Activated gamma-delta T cell treated with Interleukin-2 at 50 U/mL for 16 hours (primary cell): Measurements from ENCODE around the gene BCL2L1.

Source experiments
- DNase-seq: peaks from one replicate; pipeline ENCODE4 v3.0.0-alpha.2; 2020

The BCL2L1 gene

DNA sequence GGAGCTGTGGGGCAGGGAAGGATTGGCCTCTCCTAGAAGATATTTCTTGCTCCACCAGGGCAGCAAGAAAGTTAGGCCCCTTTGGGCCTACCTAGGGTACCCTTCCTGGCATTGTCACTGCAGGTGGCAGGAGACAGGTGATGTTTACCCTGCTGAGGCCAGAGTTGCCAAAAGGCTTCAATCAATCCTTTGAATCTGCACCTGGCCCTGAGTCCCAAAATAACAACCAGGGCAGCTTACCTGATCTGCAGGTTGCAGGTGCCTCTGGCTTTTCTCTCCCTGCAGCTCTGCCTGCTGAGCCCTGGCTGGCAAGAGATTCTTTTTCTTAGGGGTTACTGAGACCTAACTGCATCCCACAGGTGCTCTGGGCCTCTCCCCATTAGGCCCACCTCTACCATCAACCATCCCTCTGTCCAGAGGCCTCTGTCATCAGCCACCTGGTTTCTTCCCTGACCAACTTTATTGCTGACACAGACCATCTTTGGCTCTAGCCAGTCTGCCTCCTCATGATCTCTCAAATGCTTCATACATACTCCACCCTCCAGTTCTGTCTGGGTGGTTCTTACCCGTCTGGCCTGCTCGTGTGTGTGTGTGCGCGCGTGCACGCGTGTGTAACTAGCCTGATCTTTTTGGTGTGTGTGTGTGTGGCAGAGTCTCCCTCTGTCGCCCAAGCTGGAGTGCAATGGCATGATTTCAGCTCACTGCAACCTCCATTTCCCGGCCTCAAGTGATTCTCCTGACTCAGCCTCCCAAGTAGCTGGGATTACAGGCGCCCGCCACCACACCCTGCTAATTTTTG, 13.7 kb downstream of the BCL2L1 start:
- DNase-seq = no peak

DNA sequence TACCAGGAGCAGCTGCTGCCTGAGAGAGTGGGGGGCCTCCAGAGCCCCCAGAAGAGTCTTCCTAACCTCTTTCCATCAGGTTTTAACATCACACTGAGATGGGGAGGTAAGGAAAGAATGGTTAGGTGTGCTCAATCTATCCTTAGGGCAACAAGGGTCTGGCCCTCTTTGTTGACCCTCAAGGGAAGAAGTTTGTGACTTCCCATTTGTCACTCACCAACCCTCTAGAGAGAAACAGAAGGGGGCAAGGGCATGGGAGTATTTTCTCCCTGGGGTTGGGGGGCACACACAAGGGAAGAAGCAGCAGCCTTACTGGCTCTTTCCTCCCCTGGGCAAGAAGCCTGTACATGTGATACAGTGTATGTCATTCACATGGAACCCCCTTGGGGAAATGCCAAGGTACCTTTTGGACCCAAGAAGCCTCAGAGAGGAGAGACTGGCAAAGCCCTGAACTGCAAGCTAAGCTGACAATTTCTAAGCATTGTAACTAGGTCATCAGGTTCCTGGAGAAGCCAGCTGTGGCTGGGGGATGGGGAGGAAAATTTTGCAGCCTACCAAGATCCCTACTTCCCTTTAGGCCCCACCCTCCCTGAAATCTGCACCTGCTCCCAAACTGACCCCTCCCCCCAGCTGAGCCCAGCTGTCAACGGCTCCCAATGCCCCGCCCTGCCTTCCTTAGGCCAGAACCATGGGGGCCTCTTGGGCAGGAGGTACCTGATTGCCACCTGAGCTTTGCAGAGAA, 14.5 kb downstream of the BCL2L1 start:
- no peak for DNase-seq

DNA sequence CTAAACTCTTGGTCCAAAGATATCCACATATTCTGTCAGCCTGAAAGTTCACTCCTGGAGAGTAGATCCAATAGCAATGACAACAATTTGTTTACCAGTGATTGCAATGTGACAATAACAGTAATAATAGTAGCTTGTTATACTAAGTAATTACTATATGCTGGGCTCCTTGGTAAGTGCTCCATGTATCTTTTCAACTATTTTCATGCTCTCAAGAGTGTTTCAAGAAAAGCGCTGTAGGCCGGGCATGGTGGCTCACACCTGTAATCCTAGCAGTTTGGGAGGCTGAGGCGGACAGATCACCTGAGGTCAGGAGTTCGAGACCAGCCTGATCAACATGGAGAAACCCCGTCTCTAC, 15.4 kb downstream of the BCL2L1 start:
- DNase-seq = no peak

DNA sequence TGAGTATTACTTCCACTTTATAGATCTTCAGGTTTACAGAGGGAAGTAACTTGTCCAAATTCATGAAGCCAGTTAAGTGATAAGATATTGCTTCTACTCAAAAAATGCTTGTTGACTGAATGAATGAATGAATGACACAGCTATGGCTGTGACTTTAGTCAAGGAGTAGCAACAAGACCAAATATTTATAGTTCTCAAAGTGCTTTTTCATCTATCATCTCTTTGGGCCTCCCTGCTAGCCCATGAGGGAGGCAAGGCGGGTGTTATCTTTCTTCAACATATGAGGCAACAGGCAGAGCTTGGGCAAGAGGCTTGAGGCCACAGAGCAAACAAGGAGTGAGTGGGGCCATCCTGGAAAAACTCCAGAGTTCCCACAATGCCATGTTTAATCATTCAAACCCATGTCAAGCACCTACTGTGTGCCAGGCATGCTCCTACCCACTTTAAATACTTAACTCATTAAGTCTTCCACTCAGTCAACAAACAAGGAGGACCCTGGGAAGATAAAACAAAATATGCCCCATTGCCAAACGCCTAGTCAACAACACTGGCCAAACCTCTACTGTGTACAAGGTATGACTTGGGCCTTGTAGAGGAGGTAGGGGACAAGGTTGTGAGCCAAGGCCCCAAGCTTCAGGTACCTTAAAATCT, 15.9 kb downstream of the BCL2L1 start:
- DNase-seq = no peak

DNA sequence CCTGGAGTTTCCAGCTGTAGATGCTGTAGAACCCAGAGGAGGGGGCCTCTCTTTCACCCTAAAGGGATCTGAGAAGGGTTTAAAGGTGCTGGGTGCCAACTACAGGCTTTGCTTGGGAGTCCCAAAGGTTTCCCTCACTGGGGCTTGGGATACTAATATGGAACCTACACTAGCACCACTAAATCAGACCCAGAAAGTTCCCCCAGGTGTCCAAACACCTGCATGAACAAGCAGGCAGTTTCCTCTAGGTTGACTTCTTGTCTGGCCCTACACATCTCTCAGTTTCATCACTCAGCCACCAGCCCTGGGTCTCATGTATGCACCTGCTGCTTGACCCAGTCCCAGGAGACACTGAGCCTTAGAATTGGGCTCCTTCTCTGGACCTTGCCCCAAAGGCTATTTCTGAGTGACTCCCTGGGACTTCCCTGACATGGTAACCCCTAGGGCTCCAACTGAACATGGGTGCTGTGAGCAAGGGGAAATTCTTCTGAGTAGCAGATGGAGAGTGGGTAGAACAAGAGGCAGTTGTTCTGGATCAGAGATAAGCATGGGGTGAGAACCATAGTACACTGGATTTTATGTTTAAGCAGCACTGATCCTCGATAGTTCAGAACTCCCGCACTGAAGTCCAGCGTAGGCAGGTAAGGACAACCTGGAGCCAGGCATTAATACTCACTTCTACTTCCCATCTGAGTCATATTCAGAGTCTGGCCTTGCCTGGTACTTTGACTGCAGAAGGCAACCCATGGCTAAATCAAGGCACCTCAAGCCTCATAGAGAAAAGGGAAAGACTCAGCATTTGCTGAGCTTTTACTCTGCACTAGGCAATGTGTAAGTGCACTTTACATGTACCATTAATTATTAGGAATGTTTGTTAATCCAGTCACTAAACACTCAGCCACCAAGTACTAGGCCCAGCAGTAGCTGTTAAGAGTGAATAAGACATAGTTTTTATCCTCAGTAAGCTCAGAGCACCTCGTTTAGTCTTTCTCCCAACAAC, 16.8 kb downstream of the BCL2L1 start:
- DNase-seq = no peak

DNA sequence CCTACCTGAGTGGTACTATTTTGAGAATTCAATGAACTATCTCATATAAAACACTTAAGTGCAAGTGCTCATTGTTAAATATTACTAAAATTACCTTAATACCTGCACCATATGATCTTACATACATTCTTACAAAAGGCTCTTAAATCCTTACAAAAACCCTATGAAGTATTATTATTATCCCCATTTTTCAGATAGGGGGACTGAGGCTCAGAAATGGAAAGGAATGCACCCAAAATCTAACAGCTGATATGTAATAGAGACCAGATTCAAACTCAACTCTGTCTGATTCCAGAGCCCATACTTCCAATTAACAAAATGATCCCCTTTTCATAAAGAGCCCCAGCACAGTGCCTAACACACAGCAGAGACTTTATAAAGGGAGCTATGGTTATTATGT, 17.5 kb downstream of the BCL2L1 start:
- no peak for DNase-seq

DNA sequence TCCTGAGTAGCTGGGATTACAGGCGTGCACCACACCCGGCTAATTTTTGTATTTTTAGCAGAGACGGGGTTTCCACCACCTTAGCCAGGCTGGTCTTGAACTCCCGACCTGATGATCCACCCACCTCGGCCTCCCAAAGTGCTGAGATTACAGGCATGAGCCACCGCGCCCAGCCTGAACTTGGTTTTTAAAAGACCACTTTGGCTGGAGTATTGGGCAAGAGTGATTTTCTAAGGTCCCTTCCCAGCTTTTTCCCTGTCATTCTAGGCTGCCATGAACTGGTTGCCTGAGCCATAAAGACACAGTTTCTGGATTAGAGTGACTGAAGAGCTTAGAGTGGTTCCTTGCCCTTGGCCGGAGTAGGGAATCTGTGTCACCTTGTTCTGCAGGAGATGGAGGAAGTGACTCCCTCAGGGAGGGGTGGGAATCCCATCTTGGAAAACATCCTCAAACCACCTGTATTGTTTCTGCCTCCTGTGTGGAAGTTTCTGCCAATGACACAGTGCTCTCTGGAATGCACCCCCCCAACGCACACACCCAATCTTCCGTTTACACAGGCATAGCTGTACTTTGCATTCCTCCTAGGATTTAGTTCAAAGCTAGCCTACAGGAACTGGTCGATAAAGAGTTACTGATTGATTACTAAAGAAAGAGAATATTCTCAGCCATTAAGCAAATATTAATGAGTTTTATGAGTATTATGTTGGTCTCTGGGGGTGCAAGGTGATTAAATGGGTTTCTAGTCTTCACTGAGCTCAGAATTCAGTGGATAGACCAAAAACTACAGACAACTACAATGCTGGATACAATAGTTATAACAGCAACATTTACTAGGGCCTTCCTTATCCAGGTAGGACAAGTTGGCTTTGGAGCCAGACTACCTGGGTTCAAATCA, 18.2 kb downstream of the BCL2L1 start:
- no peak for DNase-seq

DNA sequence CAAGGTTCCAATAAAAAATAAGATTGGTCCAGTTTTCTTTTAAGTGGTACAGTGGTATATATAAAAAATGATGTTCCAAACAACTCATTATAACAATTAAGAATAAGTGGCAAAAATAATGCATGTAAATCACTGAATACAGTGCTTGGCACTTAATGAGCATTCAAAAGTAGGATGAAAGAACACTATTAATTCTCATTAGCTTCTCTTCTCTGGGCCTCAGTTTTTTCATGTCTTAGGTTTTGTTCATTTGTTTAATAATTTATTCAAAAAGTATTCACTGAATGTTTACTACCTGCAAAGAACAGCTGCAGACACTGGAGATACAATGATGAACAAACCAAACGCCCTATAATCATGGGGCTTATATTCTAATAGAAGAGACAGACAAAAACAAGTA, 21.1 kb downstream of the BCL2L1 start:
- no peak for DNase-seq

DNA sequence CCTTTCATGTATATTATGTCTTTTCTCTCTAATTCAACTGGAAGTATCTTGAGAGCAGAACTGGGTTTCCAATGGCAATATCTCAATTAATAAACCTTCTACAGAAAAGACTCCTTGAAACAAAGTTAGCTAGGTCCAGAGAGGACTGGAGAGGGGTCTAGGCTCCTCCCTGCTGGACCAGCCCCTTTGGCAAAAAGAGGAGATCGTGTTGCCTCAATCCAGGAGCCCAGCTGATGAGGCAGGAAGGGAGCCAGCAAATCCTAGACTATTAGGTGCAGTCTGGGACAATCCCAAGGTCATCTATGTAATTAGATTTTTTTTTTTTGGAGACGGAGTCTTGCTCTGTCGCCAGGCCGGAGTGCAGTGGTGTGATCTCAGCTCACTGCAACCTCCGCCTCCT, 21.9 kb downstream of the BCL2L1 start:
- DNase-seq = no peak

DNA sequence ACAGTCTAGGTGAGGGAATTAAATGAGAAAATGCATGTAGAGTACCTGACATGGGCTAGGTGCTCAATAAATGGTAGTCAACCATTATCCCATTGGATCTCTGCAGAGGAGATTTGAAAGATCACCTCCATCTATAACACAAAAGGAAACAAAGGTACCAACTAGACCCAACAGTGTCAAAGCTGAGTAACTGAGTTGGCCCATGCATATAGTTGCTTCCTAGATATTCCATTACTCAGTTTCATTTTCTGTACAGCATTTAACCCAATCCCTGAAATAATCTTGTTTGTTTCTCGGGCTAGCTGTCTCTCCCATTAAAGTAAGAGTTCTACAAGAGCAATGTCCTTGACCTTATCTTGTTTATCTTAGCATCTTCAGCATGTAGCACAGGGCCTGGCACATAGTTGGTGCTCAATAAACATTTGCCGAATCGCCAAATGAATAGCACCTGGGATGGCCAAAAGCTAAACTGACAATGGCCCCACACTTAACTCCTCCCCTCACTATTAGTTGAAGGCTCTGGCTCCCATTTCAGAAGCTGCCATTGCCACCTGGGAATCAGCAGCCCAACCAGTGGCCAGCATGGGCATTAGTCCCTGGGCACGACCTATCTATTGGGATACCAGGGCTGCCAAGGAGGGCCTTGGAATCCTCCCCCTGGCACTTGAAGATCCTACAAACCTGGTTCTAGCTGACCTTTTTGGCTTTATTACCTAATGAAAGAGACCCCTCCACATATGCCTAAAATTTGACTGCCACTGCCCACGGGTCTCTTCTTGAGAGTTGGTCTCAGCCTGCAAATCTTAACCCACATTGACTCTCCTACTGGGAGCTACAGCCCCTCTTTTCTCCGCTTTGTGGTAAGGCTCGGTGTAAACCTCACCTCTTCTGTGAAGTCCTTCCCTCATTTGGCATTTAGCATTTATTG, 22.6 kb downstream of the BCL2L1 start:
- no peak for DNase-seq

DNA sequence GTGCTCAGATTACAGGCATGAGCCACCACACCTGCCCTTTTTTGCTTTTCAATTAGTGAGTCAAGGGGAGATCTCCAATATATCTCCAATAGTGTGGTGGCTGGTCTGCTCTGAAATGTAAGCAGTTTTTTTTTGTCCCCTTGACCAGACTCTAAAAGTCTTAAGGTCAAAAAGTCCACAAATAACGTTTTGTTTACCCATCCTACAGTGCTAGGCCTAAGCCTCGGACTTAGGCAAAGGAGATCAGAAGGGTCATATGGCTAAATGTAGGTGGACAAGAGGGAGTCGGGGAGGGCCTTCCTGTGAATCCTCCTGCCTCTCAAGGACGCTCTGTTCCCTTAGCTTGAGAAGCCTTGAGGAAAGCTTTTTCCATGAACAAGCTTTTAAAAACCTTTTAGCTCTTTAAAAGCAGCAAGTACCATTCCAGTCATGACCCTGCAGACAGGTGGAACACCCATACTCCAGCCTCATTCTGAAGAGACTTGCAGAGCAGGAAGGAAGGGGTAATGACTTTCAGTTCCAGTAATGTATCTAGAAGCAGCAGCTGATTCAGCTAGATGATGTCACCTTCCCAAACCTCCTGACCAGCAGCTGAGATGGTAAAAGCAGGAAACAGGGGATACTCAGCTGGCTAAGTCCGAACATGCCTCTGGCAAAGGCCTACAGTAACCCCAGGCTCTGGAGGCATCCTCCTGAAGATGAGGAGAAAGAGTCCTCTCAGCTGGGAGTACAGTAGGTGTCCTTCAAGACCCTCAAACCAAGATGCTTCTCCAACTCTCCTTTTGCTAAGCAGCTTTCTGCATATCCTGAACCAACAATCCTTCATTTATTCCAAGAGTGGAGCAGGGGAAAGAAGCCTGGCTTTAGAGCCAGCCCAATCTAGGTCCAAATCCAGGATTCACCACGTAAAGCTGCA, 23.6 kb downstream of the BCL2L1 start:
- DNase-seq = no peak

DNA sequence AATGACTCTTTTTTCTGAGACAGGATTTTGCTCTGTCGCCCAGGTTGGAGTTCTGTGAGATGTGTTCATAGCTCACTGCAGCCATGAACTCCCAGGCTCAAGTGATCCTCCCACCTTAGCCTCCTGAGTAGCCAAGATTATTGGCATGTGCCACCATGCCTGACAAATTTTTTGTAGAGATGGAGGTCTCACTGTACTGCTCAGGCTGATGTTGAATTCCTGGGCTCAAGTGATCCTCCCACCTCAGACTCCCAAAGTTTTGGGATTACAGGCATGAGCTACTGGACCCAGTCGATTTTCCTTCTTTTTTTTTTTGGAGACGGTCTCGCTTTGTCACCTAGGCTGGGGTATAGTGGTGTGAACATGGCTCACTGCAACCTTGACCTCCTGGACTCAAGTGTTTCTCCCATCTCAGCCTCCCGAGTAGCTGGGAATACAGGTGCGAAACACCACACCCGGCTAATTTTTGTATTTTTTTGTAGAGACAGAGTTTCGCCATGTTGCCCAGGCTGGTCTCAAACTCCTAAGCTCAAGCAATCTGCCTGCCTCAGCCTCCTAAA, 24.3 kb downstream of the BCL2L1 start:
- DNase-seq = no peak

DNA sequence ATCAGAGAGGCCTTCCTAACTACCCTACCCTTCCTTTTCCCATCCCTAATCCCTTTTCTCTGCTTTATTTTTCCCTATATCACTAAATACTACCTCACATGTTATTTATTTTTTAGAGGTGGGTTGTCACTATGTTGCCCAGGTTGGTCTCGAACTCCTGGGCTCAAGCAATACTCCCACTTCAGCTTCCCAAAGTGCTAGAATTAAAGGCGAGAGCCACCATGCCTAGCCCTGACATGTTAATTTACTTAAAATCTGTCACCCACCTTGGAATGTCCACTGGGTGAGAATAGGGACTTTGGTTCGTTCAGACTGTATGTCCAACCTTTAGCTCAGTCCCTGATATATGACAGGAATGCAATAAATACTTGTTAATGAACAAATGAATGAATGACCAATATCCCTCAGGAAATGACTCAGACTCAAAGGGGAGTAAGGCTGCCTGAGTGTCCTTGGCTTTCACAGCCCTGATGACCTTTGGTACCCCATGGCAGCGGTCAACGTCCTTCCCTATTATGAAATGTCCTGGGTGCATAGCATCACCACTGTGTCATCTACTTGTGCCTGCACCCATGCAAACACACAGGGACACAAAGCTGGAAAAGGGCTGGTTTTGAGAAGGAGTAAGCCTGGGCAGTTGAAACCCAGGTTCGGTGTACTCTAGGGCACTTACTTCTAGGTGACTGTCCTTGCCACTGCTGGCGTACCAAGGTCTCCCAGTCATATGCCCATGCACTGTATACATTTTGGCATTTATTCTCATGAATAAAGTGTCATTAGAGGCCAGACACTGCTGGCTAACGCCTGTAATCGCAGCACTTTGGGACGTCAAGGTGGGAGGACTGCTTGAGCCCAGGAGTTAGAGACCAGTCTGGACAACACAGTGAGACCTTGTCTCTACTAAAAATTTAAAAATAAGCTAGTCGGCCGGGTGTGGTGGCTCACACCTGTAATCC, 26.5 kb downstream of the BCL2L1 start:
- no peak for DNase-seq

DNA sequence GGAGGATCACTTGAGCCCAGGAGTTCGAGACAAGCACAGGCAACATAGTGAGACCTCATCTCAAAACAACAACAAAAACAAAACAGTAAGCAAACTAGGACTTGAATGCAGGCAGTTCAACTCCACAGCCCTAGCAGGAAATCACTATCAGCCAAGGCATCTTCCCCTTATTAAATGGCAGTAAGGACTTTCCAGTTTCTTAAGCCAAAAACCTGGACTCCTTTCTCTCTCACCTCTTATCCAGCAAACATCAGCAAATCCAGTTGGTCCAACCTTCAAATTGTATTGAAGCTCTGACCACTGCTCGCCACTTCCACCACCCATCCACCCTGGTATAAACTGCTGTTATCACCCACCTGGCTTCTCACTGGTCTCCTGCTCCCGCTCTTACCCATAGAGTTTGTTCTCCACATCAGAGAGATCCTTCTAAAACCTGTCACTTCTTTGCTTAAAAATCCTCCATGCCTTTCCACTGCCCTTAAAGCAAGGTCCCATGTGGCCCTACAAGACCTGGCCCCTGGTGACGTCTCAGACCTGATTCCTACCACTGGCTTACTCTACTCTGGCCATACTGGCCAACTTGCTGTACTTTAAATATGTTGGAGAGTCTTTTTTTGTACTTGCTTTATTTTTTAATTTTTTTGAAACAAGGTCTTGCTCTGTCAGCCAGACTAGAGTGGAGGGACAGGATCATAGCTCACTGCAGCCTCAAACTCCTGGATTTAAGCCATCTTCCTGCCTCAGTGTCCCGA, 27.6 kb downstream of the BCL2L1 start:
- DNase-seq = no peak

DNA sequence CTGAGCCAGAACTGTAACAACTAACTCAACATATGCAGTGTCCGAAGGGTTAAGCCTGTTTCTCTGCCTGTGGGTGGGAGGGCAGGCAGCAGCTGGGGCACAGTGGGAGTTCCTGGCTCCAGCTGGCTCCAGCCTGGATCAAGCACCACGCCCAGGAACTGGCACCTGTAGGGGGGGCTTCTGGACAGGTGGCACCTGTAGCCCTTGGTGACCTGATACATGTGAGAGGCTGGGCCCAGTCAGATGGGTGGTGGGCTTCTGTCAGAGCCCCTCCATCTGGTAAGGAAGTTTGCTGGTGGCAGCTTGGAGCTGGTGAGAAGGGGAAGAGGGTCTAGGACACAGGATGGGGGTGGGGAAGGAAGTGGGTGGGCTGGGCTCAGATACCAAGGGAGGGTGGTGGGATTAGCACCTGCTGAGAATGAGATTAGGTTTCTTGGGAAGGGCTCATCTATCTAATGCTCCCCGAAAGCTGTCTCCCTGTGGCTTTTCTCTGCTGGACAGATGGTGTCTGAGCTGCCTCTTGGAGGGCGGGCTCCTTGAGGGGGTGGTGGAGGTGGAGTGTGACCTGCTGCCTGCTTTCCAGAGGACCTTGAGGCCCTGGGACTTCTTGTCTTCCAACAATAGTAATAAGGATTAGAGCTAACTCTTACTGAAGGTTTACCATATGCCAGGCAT, 28.5 kb downstream of the BCL2L1 start:
- DNase-seq = no peak

DNA sequence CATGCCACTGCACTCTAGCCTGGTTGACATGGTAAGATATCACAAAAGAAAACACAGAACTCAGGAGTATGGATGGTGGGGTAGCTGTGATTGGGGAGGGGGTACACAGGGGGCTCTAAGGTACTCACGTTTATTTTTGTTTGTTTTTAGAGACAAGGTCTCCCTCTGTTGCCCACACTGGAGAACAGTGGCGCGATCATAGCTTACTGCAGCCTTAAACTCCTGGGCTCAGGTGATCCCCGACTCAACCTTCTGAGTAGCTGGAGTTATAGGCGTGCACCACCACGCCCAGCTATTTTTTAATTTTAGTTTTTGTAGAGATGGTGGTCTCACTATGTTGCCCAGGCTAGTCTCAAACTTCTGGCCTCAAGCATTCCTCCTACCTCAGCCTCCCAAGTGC, 29.3 kb downstream of the BCL2L1 start:
- no peak for DNase-seq
